NCI-H774 (cell line): ENCODE measurements around the gene GRK4.
"Not testable (repeated sequence)": the region's sequence is repeated elsewhere in the genome, so short reads cannot be mapped to it uniquely, and the experiment has no call there.

ENCODE experiments used
- DNase-seq: peaks from one replicate; lab custom pipeline; 2025; lab: John Stamatoyannopoulos, UW

Gene GRK4

GRCh38 chr4:2961811-2962441 lies 1.4 kb upstream of the GRK4 start:
- no peak for DNase-seq

GRCh38 chr4:2962614-2963174 lies 677 bp upstream of the GRK4 start:
- no peak for DNase-seq

- DNase-seq = no peak
Measured at GRCh38 chr4:2963966-2964471, 648 bp downstream of the GRK4 start.

- DNase-seq = no peak
Measured at GRCh38 chr4:2964706-2965258, 1.4 kb downstream of the GRK4 start.

- DNase-seq = no peak
Measured at GRCh38 chr4:2965262-2965661, 1.9 kb downstream of the GRK4 start.

- DNase-seq = no peak
Measured at GRCh38 chr4:2968381-2968780, 5.0 kb downstream of the GRK4 start.

- DNase-seq = no peak
Measured at GRCh38 chr4:2971275-2971674, 7.9 kb downstream of the GRK4 start.

- DNase-seq = no peak
Measured at GRCh38 chr4:2977211-2978088, 14.1 kb downstream of the GRK4 start.

GRCh38 chr4:2981256-2981819 lies 18.0 kb downstream of the GRK4 start:
- no peak for DNase-seq

- no peak for DNase-seq
Measured at GRCh38 chr4:2982012-2982411, 18.6 kb downstream of the GRK4 start.

GRCh38 chr4:2983715-2984114 lies 20.3 kb downstream of the GRK4 start:
- not testable (repeated sequence) for DNase-seq

- DNase-seq = no peak
Measured at GRCh38 chr4:2991243-2991642, 27.9 kb downstream of the GRK4 start.

GRCh38 chr4:2994917-2995316 lies 31.5 kb downstream of the GRK4 start:
- no peak for DNase-seq

- no peak for DNase-seq
Measured at GRCh38 chr4:2995546-2996265, 32.3 kb downstream of the GRK4 start.

- DNase-seq = no peak
Measured at GRCh38 chr4:2996415-2996814, 33.0 kb downstream of the GRK4 start.

- DNase-seq = no peak
Measured at GRCh38 chr4:3007724-3008123, 44.4 kb downstream of the GRK4 start.

- no peak for DNase-seq
Measured at GRCh38 chr4:3009422-3009821, 46.1 kb downstream of the GRK4 start.

- DNase-seq = no peak
Measured at GRCh38 chr4:3010577-3010976, 47.2 kb downstream of the GRK4 start.

GRCh38 chr4:3010998-3011397 lies 47.6 kb downstream of the GRK4 start:
- no peak for DNase-seq

- no peak for DNase-seq
Measured at GRCh38 chr4:3011456-3012220, 48.3 kb downstream of the GRK4 start.

- DNase-seq = no peak
Measured at GRCh38 chr4:3013323-3013722, 50.0 kb downstream of the GRK4 start.
